ENCODE data around the gene KLHL24.
"Not testable (repeated sequence)": the region's sequence is repeated elsewhere in the genome, so short reads cannot be mapped to it uniquely, and the experiment has no call there.

Gene KLHL24

GRCh38 chr3:183592821-183593220 is 42.6 kb upstream of the KLHL24 start:
- no peak overlapping the region for H3K27ac ChIP-seq
- no peaks in the 10 kb centered on the region for H3K36me3 ChIP-seq (replicated peaks)
- DNase-seq: no peak
- TF ChIP-seq CTCF (IDR thresholded peaks at IDR 0.05; ENCODE audit: low read depth, low read length, missing control alignments): no peak
- no peak overlapping the region for H3K4me3 ChIP-seq (ENCODE audit: low read depth, low read length)
- in situ Hi-C loops (cut with HindIII; ENCODE audit: low pct_ligation_motif_present, low sequenced_read_pairs): no loop called here
- H3K27me3 ChIP-seq (replicated peaks): no peaks in the 10 kb centered on the region

GRCh38 chr3:183594636-183595035 is 40.8 kb upstream of the KLHL24 start:
- no peak for DNase-seq
- Histone ChIP-seq H3K36me3 (replicated peaks) (no peaks in the 10 kb centered on the region), H3K27me3 (replicated peaks) (no peaks in the 10 kb centered on the region), H3K4me3 (ENCODE audit: low read depth, low read length) (no peak overlapping the region), H3K27ac (no peak overlapping the region)
- TF ChIP-seq CTCF (IDR thresholded peaks at IDR 0.05; ENCODE audit: low read depth, low read length, missing control alignments): no peak
- in situ Hi-C loops (cut with HindIII; ENCODE audit: low pct_ligation_motif_present, low sequenced_read_pairs): no loop called here

GRCh38 chr3:183597959-183598358 is 37.5 kb upstream of the KLHL24 start:
- H3K27ac ChIP-seq: no peak overlapping the region
- in situ Hi-C loops (cut with HindIII; ENCODE audit: low pct_ligation_motif_present, low sequenced_read_pairs): no loop called here
- no peaks in the 10 kb centered on the region for H3K27me3 ChIP-seq (replicated peaks)
- TF ChIP-seq CTCF (IDR thresholded peaks at IDR 0.05; ENCODE audit: low read depth, low read length, missing control alignments): no peak
- no peak overlapping the region for H3K4me3 ChIP-seq (ENCODE audit: low read depth, low read length)
- no peaks in the 10 kb centered on the region for H3K36me3 ChIP-seq (replicated peaks)
- no peak for DNase-seq

GRCh38 chr3:183611326-183611725 is 24.1 kb upstream of the KLHL24 start:
- DNase-seq; in situ Hi-C loops (cut with HindIII; ENCODE audit: low pct_ligation_motif_present, low sequenced_read_pairs); H3K36me3 ChIP-seq (replicated peaks); H3K27ac ChIP-seq; H3K27me3 ChIP-seq (replicated peaks); H3K4me3 ChIP-seq (ENCODE audit: low read depth, low read length): not testable (repeated sequence)

GRCh38 chr3:183613366-183614285 is 21.8 kb upstream of the KLHL24 start:
- DNase-seq: no peak
- in situ Hi-C loops (cut with HindIII; ENCODE audit: low pct_ligation_motif_present, low sequenced_read_pairs): no loop called here
- Histone ChIP-seq H3K36me3 (replicated peaks) (no peaks in the 10 kb centered on the region), H3K27me3 (replicated peaks) (no peaks in the 10 kb centered on the region), H3K27ac (no peak overlapping the region), H3K4me3 (ENCODE audit: low read depth, low read length) (no peak overlapping the region)
- no peak for TF ChIP-seq CTCF (IDR thresholded peaks at IDR 0.05; ENCODE audit: low read depth, low read length, missing control alignments)

- no peak for TF ChIP-seq CTCF (IDR thresholded peaks at IDR 0.05; ENCODE audit: low read depth, low read length, missing control alignments)
- Histone ChIP-seq H3K36me3 (replicated peaks) (no peaks in the 10 kb centered on the region), H3K27ac (no peak overlapping the region), H3K4me3 (ENCODE audit: low read depth, low read length) (no peak overlapping the region), H3K27me3 (replicated peaks) (no peaks in the 10 kb centered on the region)
- in situ Hi-C loops (cut with HindIII; ENCODE audit: low pct_ligation_motif_present, low sequenced_read_pairs): no loop called here
- DNase-seq: no peak
Measured at GRCh38 chr3:183618542-183618941, 16.9 kb upstream of the KLHL24 start.
